ENCODE measurements around the gene PFKP.

DNA sequence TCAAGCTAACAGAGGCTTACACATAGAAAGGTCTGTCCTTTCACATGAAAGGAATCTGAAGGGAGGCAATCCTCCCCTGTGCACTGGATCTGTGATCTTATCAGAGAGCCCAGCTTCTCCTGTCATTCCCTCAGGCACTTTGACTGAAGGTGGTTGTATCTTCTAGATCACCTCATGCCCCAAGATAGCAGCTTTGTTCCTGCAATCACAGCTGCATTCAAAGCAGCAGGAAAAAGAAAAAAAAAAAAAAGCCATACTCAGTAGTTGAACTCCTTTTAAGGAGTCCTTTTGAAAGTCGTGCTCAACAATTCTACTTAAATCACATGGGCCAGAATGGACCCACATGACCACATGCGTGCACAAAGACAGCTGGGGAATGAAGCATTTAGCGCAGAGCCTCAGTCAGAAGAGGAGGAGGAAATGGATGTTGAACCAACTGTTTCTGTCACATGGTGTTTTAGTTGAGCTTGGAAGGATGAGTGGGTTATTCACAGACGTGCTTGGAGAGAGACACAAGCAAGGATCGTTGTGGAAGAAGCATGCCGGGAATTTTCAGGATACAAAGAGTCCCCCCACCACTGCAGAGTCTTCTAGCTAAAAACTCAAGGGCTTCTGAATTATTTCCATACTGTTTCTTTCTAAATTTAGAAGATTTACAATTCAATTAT, 13.0 kb upstream of the PFKP start:
- TF ChIP-seq, protein P1, sequence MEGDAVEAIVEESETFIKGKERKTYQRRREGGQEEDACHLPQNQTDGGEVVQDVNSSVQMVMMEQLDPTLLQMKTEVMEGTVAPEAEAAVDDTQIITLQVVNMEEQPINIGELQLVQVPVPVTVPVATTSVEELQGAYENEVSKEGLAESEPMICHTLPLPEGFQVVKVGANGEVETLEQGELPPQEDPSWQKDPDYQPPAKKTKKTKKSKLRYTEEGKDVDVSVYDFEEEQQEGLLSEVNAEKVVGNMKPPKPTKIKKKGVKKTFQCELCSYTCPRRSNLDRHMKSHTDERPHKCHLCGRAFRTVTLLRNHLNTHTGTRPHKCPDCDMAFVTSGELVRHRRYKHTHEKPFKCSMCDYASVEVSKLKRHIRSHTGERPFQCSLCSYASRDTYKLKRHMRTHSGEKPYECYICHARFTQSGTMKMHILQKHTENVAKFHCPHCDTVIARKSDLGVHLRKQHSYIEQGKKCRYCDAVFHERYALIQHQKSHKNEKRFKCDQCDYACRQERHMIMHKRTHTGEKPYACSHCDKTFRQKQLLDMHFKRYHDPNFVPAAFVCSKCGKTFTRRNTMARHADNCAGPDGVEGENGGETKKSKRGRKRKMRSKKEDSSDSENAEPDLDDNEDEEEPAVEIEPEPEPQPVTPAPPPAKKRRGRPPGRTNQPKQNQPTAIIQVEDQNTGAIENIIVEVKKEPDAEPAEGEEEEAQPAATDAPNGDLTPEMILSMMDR (IDR thresholded peaks at IDR 0.05), result no peak
- TF ChIP-seq POLR2AphosphoS5 (IDR thresholded peaks at IDR 0.05; ENCODE audit: low read depth, low read length), result no peak
